ENCODE results near the gene CPNE4.

The CPNE4 gene

DNA sequence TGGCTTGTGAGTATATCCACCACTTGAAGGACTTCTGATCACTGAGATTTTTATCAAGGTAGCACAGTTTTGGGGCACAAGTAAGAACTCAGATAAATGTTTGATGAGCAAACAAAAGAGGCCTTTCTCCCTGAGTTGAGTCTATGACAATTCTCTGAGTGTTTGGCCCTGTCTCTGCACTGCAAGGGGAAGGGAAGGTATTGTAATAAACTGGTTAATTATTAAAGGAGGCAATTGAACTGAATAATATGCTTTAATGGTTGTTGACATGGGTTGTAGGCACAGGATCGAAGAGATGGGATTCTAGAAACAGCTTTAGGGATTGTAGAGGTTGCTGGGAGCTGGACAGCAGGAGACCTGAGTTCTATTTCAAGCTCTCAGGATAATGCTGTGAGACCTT lies 437.0 kb downstream of the CPNE4 start:
- TF ChIP-seq TAF1 (IDR thresholded peaks at IDR 0.05; ENCODE audit: borderline replicate concordance, insufficient read depth, low read length) = no peak
- no peak for TF ChIP-seq REST (IDR thresholded peaks at IDR 0.05; ENCODE audit: insufficient read depth in 1 of 2, low read depth in 2 of 2, low read length in 2 of 2)
- no peak for TF ChIP-seq FOXP2 (optimal IDR thresholded peaks at IDR 0.05; ENCODE audit: borderline replicate concordance, extremely low read depth, extremely low read length, insufficient read depth)
- TF ChIP-seq SIN3A (IDR thresholded peaks at IDR 0.05; ENCODE audit: borderline replicate concordance, insufficient read depth, low read length) = no peak

- TF ChIP-seq POLR2AphosphoS5 (IDR thresholded peaks at IDR 0.05; ENCODE audit: low read depth, low read length) (no peak), FOXP2 (optimal IDR thresholded peaks at IDR 0.05; ENCODE audit: borderline replicate concordance, extremely low read depth, extremely low read length, insufficient read depth) (no peak), REST (IDR thresholded peaks at IDR 0.05; ENCODE audit: insufficient read depth in 1 of 2, low read depth in 2 of 2, low read length in 2 of 2) (no peak), TAF1 (IDR thresholded peaks at IDR 0.05; ENCODE audit: borderline replicate concordance, insufficient read depth, low read length) (no peak), SIN3A (IDR thresholded peaks at IDR 0.05; ENCODE audit: borderline replicate concordance, insufficient read depth, low read length) (no peak)
Observed at GRCh38 chr3:131596884-131597283, 437.9 kb downstream of the CPNE4 start.

- TF ChIP-seq FOXP2 (optimal IDR thresholded peaks at IDR 0.05; ENCODE audit: borderline replicate concordance, extremely low read depth, extremely low read length, insufficient read depth) (no peak), REST (IDR thresholded peaks at IDR 0.05; ENCODE audit: insufficient read depth in 1 of 2, low read depth in 2 of 2, low read length in 2 of 2) (no peak), POLR2AphosphoS5 (IDR thresholded peaks at IDR 0.05; ENCODE audit: low read depth, low read length) (no peak), TAF1 (IDR thresholded peaks at IDR 0.05; ENCODE audit: borderline replicate concordance, insufficient read depth, low read length) (no peak), SIN3A (IDR thresholded peaks at IDR 0.05; ENCODE audit: borderline replicate concordance, insufficient read depth, low read length) (no peak)
Observed at GRCh38 chr3:131591394-131592014, 443.3 kb downstream of the CPNE4 start.

DNA sequence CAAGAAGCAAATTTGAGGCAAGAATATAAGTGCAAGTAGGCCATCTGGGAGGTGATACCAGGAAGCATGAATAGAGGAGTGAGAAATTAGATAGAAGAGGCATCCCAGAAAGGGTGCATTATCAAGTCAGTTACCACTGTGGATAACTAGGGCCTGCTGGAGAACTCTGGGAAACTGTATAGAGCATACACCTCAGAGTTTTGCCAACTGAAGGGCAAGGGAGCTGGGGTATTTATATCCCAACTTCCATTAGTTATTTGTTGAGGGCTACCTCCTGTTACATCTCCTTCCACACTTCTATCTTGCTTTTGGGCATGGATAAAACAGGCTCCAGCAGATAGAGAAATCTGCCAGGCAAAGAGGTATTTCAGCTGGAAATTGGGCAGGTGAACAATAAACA lies 448.5 kb downstream of the CPNE4 start:
- no peak for TF ChIP-seq FOXP2 (optimal IDR thresholded peaks at IDR 0.05; ENCODE audit: borderline replicate concordance, extremely low read depth, extremely low read length, insufficient read depth)
- TF ChIP-seq TAF1 (IDR thresholded peaks at IDR 0.05; ENCODE audit: borderline replicate concordance, insufficient read depth, low read length) = no peak
- TF ChIP-seq SIN3A (IDR thresholded peaks at IDR 0.05; ENCODE audit: borderline replicate concordance, insufficient read depth, low read length) = no peak
- no peak for TF ChIP-seq POLR2AphosphoS5 (IDR thresholded peaks at IDR 0.05; ENCODE audit: low read depth, low read length)
- no peak for TF ChIP-seq REST (IDR thresholded peaks at IDR 0.05; ENCODE audit: insufficient read depth in 1 of 2, low read depth in 2 of 2, low read length in 2 of 2)

GRCh38 chr3:131582438-131582837 lies 452.4 kb downstream of the CPNE4 start:
- TF ChIP-seq POLR2AphosphoS5 (IDR thresholded peaks at IDR 0.05; ENCODE audit: low read depth, low read length) = no peak
- TF ChIP-seq FOXP2 (optimal IDR thresholded peaks at IDR 0.05; ENCODE audit: borderline replicate concordance, extremely low read depth, extremely low read length, insufficient read depth) = no peak
- no peak for TF ChIP-seq REST (IDR thresholded peaks at IDR 0.05; ENCODE audit: insufficient read depth in 1 of 2, low read depth in 2 of 2, low read length in 2 of 2)
- TF ChIP-seq TAF1 (IDR thresholded peaks at IDR 0.05; ENCODE audit: borderline replicate concordance, insufficient read depth, low read length) = no peak
- no peak for TF ChIP-seq SIN3A (IDR thresholded peaks at IDR 0.05; ENCODE audit: borderline replicate concordance, insufficient read depth, low read length)
